Activated CD8-positive, alpha-beta memory T cell treated with anti-CD3 and anti-CD28 coated beads for 48 hours (primary cell): ENCODE results near the gene ARL3.

Source experiments
- DNase-seq, 3 experiments: peaks; one replicate each; pipeline ENCODE4 v3.0.0-alpha.2; 2020; ENCODE audit warnings: low read depth in 2 of 3, low spot score in 2 of 3

ARL3 gene

DNA sequence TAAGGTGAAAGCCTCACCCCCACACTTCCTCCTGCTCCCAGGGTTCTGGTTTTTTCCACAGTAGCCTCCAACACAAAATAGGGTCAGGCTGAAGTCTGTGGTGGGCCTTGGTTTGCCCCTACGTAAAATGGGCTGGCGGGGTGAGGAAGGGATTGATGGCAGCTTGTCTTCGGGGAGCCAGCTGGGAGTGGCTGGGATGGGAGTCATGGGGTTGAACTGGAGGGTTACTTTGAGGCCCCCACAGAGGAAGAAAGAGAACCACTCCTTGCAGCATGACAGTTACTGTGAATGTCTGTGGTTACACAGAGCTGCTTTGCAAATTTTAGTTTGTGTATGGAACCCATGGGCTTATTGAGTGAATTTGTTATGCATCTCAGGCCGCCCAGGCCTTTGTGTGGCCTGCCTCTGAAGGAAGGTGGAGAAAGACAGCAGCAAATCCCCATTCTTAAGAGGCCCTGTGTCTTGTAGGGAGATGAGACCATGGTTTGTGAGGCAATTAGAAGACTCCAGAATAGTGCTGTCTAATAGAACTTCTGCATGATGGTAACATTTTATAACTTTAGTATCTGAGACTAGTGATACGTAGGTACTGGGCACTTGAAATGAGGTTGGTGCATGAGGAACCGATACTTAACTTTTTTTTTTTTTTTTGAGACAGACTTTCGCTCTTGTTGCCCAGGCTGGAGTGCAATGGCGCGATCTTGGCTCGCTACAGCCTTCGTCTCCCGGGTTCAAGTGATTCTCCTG lies 61.9 kb downstream of the ARL3 start:
- DNase-seq = no peak

DNA sequence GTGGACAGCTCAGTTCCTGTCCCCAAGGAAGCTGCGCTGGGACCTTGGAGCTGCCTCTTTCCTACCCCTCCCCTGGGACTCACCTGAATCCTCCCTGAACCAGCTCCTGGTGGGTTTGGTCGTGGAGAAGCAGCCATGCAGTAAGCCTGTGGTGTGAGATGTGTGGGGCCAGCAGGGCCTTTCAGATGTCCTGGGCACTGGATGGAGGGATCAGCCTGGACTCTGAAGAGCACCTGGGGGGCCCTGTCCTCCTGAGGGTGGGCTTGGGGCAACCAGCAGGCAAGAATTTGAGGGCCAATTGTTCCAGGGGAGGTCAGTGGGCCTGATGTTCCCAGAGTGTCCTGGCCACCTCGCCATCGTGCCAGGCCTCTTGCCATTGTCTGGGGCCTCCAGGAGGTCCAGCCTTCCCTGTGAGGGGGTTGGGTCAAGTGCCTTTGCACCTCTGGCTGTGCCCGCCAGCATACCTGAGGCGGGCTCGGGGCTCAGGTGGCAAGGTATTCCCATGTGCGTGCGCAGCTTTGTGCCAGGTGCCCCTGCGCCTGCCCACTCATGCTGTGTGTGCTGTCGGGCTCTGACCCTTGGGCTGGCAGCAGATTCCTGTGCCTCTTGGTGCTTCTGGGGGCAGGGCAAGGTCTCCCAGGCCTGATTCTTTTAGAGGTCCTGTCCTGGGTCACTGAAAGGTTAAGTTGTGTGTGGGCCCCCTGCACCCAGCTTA lies 62.6 kb downstream of the ARL3 start:
- no peak for DNase-seq

DNA sequence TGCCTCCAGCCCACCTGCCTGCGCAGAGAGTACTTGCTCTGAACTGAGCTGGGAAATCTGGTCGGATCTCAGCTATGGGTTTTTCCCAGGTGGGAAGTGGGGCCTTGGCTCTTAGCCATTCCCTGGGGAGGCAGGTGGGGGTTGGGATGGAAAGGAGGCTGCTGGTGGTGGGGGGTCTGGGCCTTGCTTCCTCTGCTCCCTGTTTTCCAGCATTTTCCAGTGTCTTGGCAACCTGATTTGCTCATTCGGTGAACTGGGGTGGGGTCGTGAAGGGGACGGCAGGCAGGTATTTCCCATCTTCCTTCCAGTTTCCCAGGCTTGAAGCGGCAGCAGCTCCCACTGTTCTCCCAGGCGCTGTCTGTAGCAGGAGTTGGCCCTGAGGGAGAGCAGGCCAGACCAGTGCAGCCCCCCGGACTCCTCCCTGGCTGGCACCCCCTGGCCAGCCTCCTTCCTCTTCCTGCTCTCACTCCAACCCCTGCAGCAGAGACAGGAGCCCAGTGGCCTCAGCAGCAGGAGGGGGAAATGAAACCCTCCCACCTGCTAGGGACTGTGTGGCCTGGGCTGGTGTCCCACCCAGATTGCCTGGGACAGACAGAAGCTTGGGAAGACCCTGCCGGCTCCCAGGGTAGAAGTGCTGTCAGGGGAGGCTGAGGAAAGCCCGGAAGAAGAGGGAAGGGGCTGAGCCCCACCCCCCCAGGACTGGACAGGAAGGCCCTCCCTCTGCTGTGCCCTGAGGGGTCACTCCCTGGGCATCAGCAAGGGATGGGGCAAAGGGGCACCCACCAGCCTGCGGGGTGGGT lies 63.3 kb downstream of the ARL3 start:
- DNase-seq = no peak

DNA sequence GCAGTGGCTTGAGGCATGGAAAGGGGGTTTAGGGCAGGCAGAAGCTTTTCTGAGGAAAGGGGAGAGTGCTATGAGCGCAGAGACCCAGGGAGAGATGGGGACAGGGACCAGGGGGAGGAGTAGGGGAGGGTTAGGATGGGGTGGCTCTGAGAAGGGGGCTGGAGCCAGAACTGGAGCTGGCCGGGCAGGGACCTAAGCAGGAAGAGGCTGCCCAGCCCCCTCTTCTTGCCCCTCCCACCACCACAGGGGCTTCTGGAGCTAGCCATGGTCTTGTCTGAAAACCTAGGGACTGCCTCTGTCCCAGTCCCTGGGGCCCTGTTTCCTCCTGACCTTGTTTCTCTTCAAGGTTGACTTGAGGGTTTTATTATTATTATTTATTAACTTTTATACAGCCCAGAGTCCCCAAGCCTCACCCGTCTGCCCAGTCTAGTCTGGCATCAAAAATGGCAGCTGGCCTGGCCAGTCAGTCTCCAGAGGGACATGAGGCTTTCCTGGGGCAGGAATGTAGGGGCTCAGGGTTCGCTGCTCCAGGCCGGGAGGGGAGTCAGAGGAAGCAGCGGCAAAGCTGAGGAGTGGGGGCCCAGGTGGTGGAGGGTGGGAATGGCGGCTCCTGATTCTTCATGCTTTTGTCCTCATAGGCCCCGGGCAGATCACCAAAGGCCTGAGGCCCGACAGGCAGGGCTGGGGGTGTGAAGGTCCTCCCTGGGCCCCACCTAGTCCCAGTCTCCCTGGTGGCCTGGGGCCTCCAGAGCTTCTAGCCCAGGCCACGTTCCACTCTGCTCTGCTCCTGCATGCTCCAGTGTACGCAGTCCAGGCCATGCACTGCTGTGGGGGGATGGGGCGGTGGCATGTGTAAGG lies 64.2 kb downstream of the ARL3 start:
- no peak for DNase-seq

DNA sequence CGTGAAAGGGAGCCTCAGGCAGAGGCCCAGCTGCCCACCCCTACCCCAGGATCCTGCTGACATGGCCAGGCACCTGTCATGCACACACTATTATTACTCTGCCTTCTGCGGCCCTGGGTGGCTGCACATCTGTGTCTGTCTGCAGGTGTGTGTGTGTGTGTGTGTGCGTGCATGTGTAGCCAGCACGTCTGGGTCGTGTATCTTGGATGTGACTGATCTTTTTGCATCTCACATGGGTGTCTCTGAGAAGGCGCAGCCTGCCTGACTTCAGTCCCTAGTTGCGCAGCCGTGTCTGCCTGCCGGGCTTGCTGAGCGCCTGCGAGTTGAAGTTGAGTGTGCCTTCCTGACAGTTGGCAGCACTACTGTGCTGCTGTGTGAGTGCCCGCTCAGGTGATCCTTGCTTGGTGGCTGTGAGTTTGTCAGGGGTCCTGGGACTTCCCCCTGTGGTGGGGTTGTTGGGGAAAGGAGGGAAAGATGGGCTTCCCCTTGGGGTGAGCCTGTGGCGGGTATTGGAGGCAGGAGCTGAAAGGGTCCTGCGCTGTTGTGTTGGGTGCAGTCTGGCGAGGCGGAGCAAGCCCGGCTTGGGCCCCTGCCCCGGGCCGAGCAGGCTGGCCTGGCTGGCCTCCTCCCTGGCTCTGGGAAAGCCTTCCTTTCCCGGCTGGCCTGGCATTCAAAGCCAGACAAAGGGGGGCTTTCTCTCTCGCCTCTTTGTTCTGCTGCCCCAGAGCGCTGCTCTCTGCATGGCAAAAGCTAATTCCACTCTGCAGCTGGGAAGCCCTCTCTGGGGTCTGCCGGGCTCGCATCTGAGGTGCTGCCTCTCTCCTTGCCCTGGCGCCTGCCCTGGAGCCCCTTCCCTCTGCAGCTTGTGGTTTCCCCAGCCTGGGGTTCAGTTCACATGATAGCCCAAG lies 65.1 kb downstream of the ARL3 start:
- DNase-seq = no peak

DNA sequence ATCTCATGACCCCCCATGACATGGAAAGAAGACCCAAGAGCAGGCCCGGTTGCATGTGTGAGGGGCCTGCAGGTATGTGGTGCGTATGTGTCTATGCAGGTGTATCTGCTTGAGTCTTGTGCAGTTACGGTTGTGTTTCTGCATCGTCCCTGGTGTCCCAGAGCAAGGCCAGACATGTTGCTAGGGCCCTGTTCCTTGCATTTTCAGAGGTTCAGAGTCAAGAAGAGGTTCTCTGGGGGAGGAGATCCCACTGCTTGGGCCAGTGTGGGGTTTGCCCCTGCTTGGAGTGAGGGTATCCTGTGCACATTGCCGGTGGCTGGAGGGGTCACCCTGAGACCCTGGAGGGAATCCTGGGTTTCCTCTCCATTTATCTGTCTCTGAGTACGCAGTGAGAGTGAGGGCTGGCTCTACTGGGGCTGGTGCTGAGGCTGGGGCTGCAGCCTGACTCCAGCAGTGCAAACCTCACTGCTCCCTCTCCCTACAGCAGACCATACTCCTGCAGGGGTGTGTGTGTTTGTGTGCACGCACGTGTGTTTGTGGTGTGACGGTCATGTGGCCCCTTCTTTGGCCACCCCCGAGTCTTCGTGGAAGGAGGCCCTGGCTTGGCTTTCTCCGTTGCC lies 65.8 kb downstream of the ARL3 start:
- DNase-seq = no peak

DNA sequence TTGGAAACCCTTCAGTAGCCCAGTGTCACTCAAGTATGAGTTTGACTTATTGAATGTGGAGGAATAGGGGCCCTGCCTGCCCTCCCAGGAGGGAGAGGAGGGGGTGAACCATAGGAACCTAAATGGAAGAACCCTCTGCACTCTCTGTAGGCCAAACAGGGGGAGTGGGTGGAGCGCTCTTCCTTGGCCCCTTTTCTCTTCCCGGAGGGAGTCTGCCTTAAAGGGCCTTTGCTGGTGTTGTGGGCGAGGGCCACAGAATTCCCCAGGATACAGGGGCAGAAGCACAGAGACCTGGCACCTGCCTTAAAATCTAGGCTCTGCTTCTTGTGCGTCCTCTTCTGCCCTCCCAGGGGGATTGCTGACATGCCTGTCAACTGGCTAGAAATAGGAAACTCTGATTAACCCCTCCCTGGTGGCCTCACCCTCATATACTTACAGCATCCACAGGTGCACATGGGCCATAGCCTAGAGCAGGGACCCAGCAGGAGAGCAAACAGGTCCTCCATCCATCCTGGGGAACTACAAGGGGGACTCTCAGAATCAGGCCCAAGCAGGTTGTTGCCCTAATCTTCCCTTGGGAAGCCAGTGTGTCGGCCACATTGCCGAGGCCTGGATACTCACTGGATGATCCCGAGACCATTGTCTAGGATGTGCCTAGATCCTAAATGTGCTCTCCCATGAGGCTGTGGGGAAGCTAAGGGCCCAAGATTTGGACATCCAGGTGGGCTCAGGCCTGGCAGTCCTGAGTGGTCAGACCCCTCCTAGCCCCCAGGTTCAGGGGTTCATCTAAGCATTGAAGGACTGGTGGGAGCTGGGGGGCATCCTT lies 66.5 kb downstream of the ARL3 start:
- DNase-seq = no peak

DNA sequence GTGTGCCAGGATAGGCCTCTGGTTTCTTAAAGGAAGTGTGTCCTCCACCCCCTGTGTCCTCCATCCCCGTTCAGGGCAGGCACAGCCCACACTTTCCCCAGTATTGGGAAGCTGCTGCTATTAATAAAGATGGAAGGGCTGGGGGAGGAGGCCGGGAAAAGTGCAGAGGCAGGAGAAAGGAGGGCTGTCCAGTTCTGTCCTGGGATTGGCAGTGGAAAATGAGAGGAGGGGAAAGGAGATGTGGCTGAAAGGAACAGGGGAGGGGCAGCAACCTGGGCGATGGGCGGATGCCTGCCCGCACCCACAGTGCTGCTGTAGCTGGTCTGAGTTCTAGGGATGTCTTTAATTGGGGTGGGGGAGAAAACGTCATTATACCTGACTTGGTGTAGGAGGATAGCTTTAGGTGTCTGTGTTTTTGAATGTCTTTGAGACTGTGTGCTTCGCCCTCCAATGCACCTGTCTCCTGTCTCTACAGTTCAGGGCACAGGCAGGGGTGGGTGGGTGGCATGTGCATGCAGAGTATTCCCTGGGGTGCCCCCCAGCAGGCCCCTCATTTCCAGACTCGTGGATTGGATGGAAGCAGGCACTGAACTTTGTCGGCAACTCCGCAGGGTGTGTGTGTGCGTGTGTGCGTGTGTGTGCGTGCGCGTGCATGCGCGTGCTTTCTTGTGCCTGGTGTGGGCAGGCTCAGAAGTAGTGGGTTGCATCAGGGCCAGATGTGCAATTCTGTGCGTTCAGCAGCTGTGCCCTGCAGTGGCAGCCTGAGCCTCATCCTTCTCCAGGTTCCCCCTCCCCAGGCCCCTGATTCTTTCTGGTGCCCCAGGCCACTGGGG lies 67.4 kb downstream of the ARL3 start:
- DNase-seq = no peak

DNA sequence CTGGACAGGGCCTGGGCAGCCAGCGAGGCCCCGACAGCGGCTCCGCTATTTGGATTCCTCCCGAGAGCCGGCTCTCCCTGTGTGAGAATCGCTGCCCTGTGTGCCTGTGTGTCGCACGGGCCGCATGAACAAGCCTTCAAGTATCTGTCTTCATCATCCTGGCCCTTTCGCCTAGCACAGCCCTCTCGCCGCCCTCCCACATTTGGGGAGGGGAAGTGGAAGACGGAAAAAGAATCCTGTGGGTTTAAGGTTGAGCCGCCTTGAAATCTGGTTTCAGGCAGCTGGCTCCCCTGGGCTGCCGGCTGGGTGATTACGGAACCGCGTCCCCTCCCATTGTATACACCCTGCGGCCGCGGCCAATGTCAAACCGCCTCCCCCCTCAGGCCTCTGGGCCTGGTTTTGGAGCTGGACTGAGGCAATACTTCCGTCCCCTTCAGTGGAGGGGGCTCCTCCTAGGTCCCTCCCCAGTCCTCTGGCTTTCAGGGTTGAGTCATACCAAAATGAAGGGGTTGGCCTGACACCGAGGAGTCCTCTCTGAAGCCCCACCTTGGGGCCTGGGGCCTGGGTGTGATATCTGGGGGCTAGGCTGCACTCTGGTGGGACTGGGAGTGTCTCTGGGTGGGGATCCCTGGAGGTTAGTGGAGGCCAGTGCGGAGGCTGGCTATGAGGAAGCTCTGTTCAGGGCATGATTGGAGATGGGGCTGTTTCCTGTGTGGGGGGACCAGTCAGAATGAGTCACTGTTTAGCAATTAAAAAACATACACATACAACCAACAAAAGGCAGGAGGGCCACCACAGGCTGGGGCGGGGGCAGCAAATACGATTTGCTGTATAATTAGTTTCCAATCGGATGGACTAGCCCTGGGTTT lies 68.2 kb downstream of the ARL3 start:
- peak in 2 of 3 experiments; percentile 65 to 74 for DNase-seq

DNA sequence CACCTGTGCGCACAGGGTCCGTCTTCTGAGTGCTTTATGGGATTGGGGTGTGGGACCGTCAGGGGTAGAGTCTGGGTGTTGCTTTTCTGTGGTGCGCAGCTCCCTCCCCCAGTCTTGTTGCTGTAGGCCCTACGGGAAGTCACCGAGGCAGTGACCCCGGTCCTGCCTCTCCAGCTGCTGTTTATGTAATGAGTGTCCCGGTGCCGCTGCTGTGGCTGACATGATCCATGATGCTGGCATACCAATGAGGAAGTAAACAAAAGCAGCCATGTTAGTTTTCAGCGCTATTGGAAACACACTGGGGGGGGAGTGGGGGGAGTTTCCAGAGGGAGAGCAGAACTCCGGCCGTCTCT lies 68.8 kb downstream of the ARL3 start:
- no peak for DNase-seq

DNA sequence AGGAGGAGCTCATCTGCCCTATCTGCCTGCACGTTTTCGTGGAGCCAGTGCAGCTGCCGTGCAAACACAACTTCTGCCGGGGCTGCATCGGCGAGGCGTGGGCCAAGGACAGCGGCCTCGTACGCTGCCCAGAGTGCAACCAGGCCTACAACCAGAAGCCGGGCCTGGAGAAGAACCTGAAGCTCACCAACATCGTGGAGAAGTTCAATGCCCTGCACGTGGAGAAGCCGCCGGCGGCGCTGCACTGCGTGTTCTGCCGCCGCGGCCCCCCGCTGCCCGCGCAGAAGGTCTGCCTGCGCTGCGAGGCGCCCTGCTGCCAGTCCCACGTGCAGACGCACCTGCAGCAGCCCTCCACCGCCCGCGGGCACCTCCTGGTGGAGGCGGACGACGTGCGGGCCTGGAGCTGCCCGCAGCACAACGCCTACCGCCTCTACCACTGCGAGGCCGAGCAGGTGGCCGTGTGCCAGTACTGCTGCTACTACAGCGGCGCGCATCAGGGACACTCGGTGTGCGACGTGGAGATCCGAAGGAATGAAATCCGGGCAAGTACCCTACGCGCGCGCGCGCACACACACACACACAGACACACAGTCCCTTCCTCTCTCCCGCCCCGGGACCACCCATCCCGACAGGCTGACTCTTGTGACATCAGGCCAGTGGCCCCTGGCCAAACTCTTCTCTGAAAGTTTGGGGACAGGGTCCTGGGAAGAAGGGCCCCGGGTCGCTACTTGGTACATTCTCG lies 69.4 kb downstream of the ARL3 start:
- DNase-seq = peak in 1 of 3 experiments; percentile 33

DNA sequence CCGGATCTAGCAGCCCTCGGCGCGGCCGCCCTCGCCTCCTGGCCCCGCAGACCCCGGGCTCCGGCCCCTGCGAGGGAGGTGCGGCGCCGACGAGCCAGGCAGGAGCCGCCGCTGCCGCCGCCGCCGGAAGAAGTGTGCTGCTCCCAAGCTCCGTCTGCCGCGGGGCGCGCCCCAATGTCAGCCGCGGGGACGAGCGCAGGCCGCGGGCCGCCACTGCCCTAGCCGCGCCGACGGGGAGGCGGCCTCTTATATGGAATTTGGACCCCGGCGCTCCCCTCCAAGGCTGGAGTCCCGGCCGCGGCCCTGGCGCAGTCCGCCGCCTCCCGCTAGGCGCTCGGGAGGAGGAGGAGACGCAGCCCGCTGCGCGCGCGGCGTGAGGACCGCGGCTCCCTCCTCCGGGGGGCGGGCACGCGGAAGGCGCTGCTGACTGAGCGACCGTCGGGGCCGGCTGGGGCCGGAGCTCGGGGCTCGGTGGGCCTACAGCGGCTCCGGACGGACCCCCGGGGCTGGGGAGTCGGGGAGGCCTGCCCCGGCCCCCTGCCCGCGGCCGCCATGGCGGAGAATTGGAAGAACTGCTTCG lies 70.0 kb downstream of the ARL3 start, which contains the start of gene TRIM8:
TSS of gene TRIM8 (plus strand) at position 414 of the 580 bp plus-strand sequence. CDS start at position 553, 139 bp downstream.
- DNase-seq = no peak

DNA sequence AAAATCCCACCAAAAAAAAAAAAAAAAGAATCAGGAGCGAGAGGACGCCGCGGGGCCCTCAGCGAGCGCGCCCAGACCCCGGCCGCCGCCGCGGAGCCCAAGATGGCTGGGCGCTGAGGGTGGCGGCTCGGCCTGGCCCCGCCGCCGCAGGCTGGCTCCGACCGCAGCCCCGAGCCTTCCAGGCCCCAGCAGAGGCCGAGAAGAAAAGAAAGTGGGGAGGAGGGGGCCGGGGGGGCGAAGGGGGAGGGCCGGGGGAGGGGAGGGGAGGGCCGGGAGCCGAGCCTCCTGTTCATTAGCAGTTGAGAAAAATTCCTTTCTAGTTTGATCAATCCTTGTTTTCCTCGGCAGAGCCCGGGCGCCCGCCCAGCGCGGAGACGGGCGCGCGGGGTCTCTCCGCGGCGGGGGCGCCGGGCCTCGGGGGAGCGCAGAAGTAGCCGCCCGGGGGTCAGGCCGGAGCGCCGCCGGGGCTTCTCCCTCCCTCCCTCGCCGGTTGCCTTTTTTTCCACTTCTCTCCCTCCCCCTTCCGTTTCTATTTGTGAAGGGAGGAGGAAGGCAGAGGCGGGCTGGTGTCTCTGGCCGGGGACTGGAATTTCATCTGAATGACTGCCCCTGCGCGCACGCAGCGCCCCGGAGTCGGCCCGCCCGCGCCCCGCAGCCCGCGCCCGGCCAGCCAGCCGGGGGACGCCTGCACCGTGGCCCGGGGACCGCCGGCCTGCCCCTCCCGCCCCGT lies 70.7 kb downstream of the ARL3 start:
- peak in 1 of 3 experiments; percentile 30 for DNase-seq

DNA sequence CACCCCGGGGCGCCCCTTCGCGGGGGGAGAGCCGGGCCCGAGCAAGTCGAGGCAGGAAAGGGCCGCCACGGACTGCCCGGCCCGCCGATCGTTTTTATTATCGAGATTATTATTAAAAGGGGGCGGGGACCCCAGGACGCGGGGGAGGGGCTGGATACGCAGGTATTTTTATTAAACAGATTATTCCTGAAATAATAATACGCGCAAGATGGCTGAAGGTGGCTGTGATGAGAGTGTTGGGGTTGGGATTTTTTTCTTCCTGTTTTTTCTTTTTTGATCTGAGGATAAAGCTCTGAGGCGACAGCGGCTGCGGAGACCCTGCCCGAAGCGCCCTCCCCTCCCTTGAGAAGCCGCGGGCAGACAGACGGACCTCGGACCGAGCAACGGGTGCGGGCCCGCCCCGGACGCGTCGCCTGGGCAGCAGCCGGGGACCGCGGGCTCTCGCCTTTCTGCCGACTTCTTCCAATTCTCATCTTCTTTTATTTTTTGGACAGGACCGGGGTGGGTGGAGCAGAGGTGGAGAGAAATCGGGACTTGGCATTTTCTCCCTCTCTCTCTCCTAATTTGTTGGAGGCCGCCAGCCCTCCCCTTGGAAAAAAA lies 71.4 kb downstream of the ARL3 start:
- no peak for DNase-seq
